HCT116 (cell line): ENCODE measurements around the gene APC2. TPM values are rescaled to one million over a fixed set of nuclear protein-coding genes. Genes with fewer than 3 reads are reported as not detected.

Experiments used
- ATAC-seq: fragments of 200-7000 bp; cut with Tn5 transposase; 2 replicates; pipeline ENCODE4 v1.9.1; 2020; ENCODE audit warnings: mild to moderate bottlenecking, moderate library complexity
- BruUV-seq: library from RNA; stranded (reverse); fragments of 400-500 nt; replicated peaks from 2 replicates; lab custom pipeline; 2021; lab: Mats Ljungman, UMichigan
- CTCF ChIA-PET: fragments of 300-600 bp; sonication (Branson Sonifier 250); formaldehyde crosslinking; loops from one replicate; lab custom pipeline; 2021; ENCODE audit warnings: antibody characterized with exemption; lab: Charles Lee
- POLR2A ChIA-PET: fragments of 300-600, 350-600 bp; sonication (Branson Sonifier 250); formaldehyde crosslinking; loops from one replicate; lab custom pipeline; 2021; ENCODE audit warnings: antibody characterized with exemption; lab: Charles Lee
- RAD21 ChIA-PET, 2 experiments: fragments of 300-600 bp; sonication (Branson Sonifier 250); formaldehyde crosslinking; loops; one replicate each; lab custom pipeline; 2023; ENCODE audit warnings: low total read pairs in 2 of 2; ENCODE audit not compliant: uncharacterized antibody in 2 of 2, unreplicated experiment in 2 of 2, low non-redundant PET in 1 of 2; lab: Charles Lee
- DNase-seq: peaks from one replicate; pipeline ENCODE4 v3.0.0-alpha.2; 2010; ENCODE audit warnings: low read depth, low spot score
- H2AFZ ChIP-seq: fragments of 200-600 bp; shearing (Covaris generic), sonication (generic); 2 replicates; pipeline ENCODE4 v1.6.1; 2017; ENCODE audit warnings: low read depth, mixed run types, mixed read lengths, antibody characterized with exemption, low read length; ENCODE audit not compliant: poor library complexity, severe bottlenecking
- H3K27ac ChIP-seq: 2 replicates; pipeline ENCODE4 v1.5.1; 2012; ENCODE audit warnings: low read depth, low read length
- H3K27me3 ChIP-seq: fragments of 200-600 bp; sonication (generic); 2 replicates; pipeline ENCODE4 v1.6.1; 2016; ENCODE audit warnings: mixed run types, low read length, mixed read lengths; ENCODE audit not compliant: insufficient read depth
- H3K36me3 ChIP-seq, 2 experiments: fragments of 200-500 bp in 1 of 2; fragments of 200-600 bp in 1 of 2; sonication (Bioruptor generic) in 1 of 2; sonication (generic) in 1 of 2; 2 replicates each; pipeline versions ENCODE4 v1.5.1 to v1.6.1; 2014 to 2016; ENCODE audit warnings: low read length in 2 of 2, inconsistent platforms in 1 of 2, mixed read lengths in 1 of 2, mixed run types in 1 of 2; ENCODE audit not compliant: insufficient read depth in 2 of 2, control insufficient read depth in 1 of 2
- H3K4me1 ChIP-seq, 2 experiments: fragments of 200-600 bp in 1 of 2; sonication (generic) in 1 of 2; 2 replicates each; pipeline versions ENCODE4 v1.5.1 to v1.6.1; 2012 to 2017; ENCODE audit warnings: low read length in 2 of 2, inconsistent platforms in 1 of 2, mild to moderate bottlenecking in 1 of 2, mixed read lengths in 1 of 2, mixed run types in 1 of 2, moderate library complexity in 1 of 2; ENCODE audit not compliant: insufficient read depth in 2 of 2, control insufficient read depth in 1 of 2
- H3K4me2 ChIP-seq: fragments of 200-600 bp; sonication (generic); 2 replicates; pipeline ENCODE4 v1.6.1; 2017; ENCODE audit warnings: mixed run types, low read length, mixed read lengths
- H3K4me3 ChIP-seq, 2 experiments: fragments of 200-600 bp in 1 of 2; sonication (generic) in 1 of 2; replicated peaks in 1 of 2; 2 replicates each; pipeline ENCODE4 v1.5.1; 2011 to 2016; ENCODE audit warnings: low read length in 2 of 2, control low read depth in 1 of 2, low read depth in 1 of 2, mild to moderate bottlenecking in 1 of 2, mixed read lengths in 1 of 2, mixed run types in 1 of 2
- H3K79me2 ChIP-seq: fragments of 200-600 bp; sonication (generic); 2 replicates; pipeline ENCODE4 v1.6.1; 2017; ENCODE audit warnings: mild to moderate bottlenecking, mixed run types, low read length, moderate library complexity, mixed read lengths; ENCODE audit not compliant: insufficient read depth
- H3K9ac ChIP-seq: fragments of 200-600 bp; sonication (generic); 2 replicates; pipeline ENCODE4 v1.6.1; 2016; ENCODE audit warnings: low read length, mixed read lengths
- H3K9me2 ChIP-seq: fragments of 200-600 bp; sonication (generic), shearing (Covaris generic); 2 replicates; pipeline ENCODE4 v1.6.1; 2017; ENCODE audit warnings: mixed run types, mild to moderate bottlenecking, moderate library complexity; ENCODE audit not compliant: insufficient read depth
- H3K9me3 ChIP-seq, 2 experiments: fragments of 200-500 bp in 1 of 2; fragments of 200-600 bp in 1 of 2; sonication (Bioruptor generic) in 1 of 2; sonication (generic) in 1 of 2; 2 replicates each; pipeline ENCODE4 v1.6.1; 2014 to 2017; ENCODE audit warnings: low read length in 2 of 2, mixed read lengths in 2 of 2, inconsistent platforms in 1 of 2, low read depth in 1 of 2, mild to moderate bottlenecking in 1 of 2, mixed run types in 1 of 2, moderate library complexity in 1 of 2; ENCODE audit not compliant: control insufficient read depth in 1 of 2, insufficient read depth in 1 of 2
- H4K20me1 ChIP-seq: fragments of 200-600 bp; sonication (generic), shearing (Covaris generic); 2 replicates; pipeline ENCODE4 v1.6.1; 2017; ENCODE audit warnings: mixed run types, mild to moderate bottlenecking, moderate library complexity; ENCODE audit not compliant: insufficient read depth
- EGR1 ChIP-seq: IDR thresholded peaks from 2 replicates; pipeline ENCODE4 v1.6.1; 2012; ENCODE audit warnings: low read depth
- EZH2 ChIP-seq: fragments of 200-600 bp; sonication (generic); IDR thresholded peaks from 2 replicates; pipeline ENCODE4 v1.6.1; 2017; ENCODE audit warnings: antibody characterized with exemption, mixed run types
- POLR2A ChIP-seq: IDR thresholded peaks from 2 replicates; pipeline ENCODE4 v1.7.0; 2011; ENCODE audit warnings: borderline replicate concordance; ENCODE audit not compliant: insufficient read depth, insufficient read length; ENCODE audit errors: extremely low read depth
- intact Hi-C: fragments of 100-400 bp; cut with micrococcal nuclease; formaldehyde crosslinking; loops from 2 replicates; pipeline ENCODE4 v1.10.0; 2022
- total RNA-seq: library from RNA; stranded (reverse); gene quantifications from one replicate; pipeline ENCODE4 v1.2.1, GENCODE V29; 2021; ENCODE audit not compliant: unreplicated experiment

APC2 gene
- total RNA-seq, 1 experiment from 2014 or later: 1.6 TPM

DNA sequence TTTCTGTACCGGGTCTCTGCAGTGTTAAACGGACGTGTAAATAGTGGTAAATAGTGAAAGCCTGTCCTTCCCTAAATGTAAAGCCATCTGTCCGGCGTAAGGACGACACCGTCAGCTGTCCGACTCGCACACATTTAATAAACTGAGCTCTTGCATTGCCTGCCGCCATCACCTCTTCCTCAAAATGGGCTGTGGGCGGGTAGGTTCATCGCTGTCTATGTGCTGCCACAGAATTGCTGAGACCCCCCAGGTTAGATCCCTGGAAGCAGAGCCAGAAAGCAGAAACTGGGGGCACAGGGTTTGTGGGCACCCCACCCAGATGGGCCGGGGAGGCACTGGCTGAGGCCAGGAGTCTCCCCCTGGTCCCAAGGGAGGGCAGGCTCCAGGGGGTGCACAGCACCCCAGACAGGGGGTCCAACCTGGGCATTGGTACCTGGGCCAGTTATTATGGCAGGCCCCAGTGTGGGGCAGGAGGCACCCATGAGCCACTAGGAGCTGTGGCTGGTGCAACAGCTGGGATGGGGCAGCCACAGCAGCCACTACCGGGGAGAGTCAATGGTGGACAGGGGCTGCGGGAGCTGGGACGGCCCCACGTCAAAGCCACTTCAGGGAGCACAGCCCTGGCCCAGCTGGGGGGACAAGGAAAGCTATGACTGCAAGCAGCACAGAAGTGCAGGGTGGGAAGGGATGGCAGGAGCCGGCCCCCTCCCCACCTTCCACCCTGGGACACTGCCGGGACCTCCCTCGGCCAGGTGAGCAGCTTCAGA is 23.3 kb downstream of the APC2 start:
- POLR2A ChIA-PET: interaction anchor here (1.3 to 1.7 kb wide), 3 partner anchors 18 to 338 kb away, joined by 3 to 5 read pairs (median 3); no protein-coding TSS in a partner anchor

DNA sequence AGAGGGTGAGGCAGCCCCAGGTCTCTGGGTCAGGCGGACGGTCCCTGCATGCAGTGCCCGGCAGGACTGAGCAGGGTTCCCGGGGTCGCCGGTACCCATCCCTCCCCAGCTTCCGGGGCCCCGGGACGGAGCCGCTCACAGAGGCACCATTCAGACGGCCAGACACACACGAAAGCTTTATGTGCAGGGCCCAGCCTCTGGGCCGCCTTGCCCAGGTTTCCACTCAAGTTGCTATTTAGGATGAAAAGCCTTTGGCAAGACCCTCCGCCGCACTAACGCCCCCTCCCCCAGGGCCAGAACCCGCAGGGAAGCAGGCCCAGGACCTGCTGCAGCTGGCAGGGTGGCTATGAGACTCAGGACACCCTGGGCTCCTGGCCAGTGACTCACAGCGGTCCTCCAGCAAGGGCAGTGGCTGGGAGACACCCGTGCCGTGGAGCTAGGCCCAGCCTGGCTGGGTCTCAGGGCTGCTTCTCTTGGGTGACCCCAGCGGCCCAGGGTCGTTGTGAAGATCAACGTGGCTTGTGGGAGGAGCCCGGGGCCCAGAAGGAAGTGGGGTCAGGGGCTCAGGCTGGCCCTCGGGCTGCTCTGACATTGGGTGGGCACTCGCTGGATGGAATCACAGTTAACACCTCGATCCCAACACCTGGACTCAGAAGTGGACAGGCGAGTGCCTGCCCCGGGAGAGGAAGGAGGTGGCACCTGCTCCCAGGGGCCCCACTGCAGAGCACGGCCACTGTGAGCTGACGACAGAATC is 24.3 kb downstream of the APC2 start:
- H3K27me3 ChIP-seq: no peaks in the 10 kb centered on the region
- H3K79me2 ChIP-seq: peaks cover 34% of the 10 kb centered on the region
- no peaks in the 10 kb centered on the region for H3K9me3 ChIP-seq
- no peak for TF ChIP-seq EGR1
- peaks cover 3 to 5% of the 10 kb centered on the region in 2 experiments; a peak in 2 of 4 replicates for H3K36me3 ChIP-seq
- DNase-seq: no peak
- H3K4me1 ChIP-seq: peaks cover 23 to 43% of the 10 kb centered on the region in 2 experiments
- no peak overlapping the region for H3K4me2 ChIP-seq
- H3K9me2 ChIP-seq: no peaks in the 10 kb centered on the region
- no peak overlapping the region for H2AFZ ChIP-seq
- no peak overlapping the region for H3K9ac ChIP-seq
- no peak overlapping the region for H3K4me3 ChIP-seq
- H4K20me1 ChIP-seq: no peaks in the 10 kb centered on the region
- intact Hi-C loops: no loop called here
- ChIA-PET CTCF (no interaction called here), POLR2A (interaction anchor here (1.7 kb wide), 1 partner anchor 18 kb away, joined by 5 read pairs; no protein-coding TSS in a partner anchor), RAD21 (no interaction called here)
- peak overlapping the region; percentile 14; the same call in 1 of the 2 replicates for H3K27ac ChIP-seq
- no peak for ATAC-seq
- BruUV-seq: no TSS peak

More for the DNA sequence above, 23.3 kb downstream of the APC2 start:
- Histone ChIP-seq H3K27ac (peak overlapping the region; percentile 14; the same call in 1 of the 2 replicates), H3K4me3 (no peak overlapping the region), H4K20me1 (no peaks in the 10 kb centered on the region), H3K79me2 (peaks cover 33% of the 10 kb centered on the region), H3K9me3 (no peaks in the 10 kb centered on the region), H3K36me3 (peaks cover 3 to 5% of the 10 kb centered on the region in 2 experiments; a peak in 2 of 4 replicates), H3K9me2 (no peaks in the 10 kb centered on the region), H3K4me1 (peaks cover 23 to 47% of the 10 kb centered on the region in 2 experiments), H3K4me2 (no peak overlapping the region), H3K27me3 (no peaks in the 10 kb centered on the region), H3K9ac (no peak overlapping the region), H2AFZ (no peak overlapping the region)
- RAD21 ChIA-PET: interaction anchor here in 1 of 2 experiments (0.5 kb wide), 1 partner anchor 15 kb away, joined by 3 read pairs; no protein-coding TSS in a partner anchor
- BruUV-seq: no TSS peak
- CTCF ChIA-PET: no interaction called here
- DNase-seq: no peak
- TF ChIP-seq POLR2A (peak; percentile 33), EZH2 (no peak)
- no peak for ATAC-seq
- intact Hi-C loops: no loop called here
